AML-193 (cell line): Measurements from ENCODE around the gene SLC2A4.
"Not testable (repeated sequence)": the region's sequence is repeated elsewhere in the genome, so short reads cannot be mapped to it uniquely, and the experiment has no call there.

Source experiments
- DNase-seq, 2 experiments: peaks; one replicate each; lab custom pipeline; 2025; lab: John Stamatoyannopoulos, UW

SLC2A4 gene

GRCh38 chr17:7324438-7324779, 42.9 kb downstream of the SLC2A4 start:
- DNase-seq: no peak

GRCh38 chr17:7325031-7325528, 43.6 kb downstream of the SLC2A4 start:
- DNase-seq: no peak

- no peak for DNase-seq
Observed at GRCh38 chr17:7326186-7326585, 44.7 kb downstream of the SLC2A4 start.

- DNase-seq: no peak
Observed at GRCh38 chr17:7327056-7327455, 45.5 kb downstream of the SLC2A4 start.

- DNase-seq: no peak
Observed at GRCh38 chr17:7327501-7327900, 46.0 kb downstream of the SLC2A4 start.

GRCh38 chr17:7328009-7328408, 46.5 kb downstream of the SLC2A4 start:
- no peak for DNase-seq

- no peak for DNase-seq
Observed at GRCh38 chr17:7328840-7329373, 47.4 kb downstream of the SLC2A4 start, which contains the start of gene NEURL4. Gene NEURL4, minus strand, starts transcription at chr17:7329335. Its CDS starts 23 bp downstream, at chr17:7329312.

- peak; percentile 71 to 73 for DNase-seq
Observed at GRCh38 chr17:7329374-7329996, 48.0 kb downstream of the SLC2A4 start.

GRCh38 chr17:7329997-7330637, 48.6 kb downstream of the SLC2A4 start:
- DNase-seq: peak in 1 of 2 experiments; percentile 25

GRCh38 chr17:7330638-7331015, 49.1 kb downstream of the SLC2A4 start:
- DNase-seq: no peak

GRCh38 chr17:7332111-7332510, 50.6 kb downstream of the SLC2A4 start:
- no peak for DNase-seq

GRCh38 chr17:7332600-7333069, 51.1 kb downstream of the SLC2A4 start:
- DNase-seq: not testable (repeated sequence)

- DNase-seq: no peak
Observed at GRCh38 chr17:7334938-7335538, 53.5 kb downstream of the SLC2A4 start.

GRCh38 chr17:7335765-7336164, 54.2 kb downstream of the SLC2A4 start:
- DNase-seq: not testable (repeated sequence)

- peak; percentile 31 to 35 for DNase-seq
Observed at GRCh38 chr17:7336240-7337175, 55.0 kb downstream of the SLC2A4 start, which contains the start of gene ACAP1. Gene ACAP1, plus strand, starts transcription at chr17:7336529. Its CDS starts 206 bp downstream, at chr17:7336735.

- not testable (repeated sequence) for DNase-seq
Observed at GRCh38 chr17:7337600-7337999, 56.1 kb downstream of the SLC2A4 start.
